Measurements from ENCODE around the gene CRACDL.

GRCh38 chr2:98775146-98775986, 160.7 kb downstream of the CRACDL start:
- TF ChIP-seq POLR2A (IDR thresholded peaks at IDR 0.05) (no peak), EP300 (IDR thresholded peaks at IDR 0.05) (no peak), POLR2AphosphoS5 (IDR thresholded peaks at IDR 0.05) (peak; percentile 38)
- TF ChIP-seq, protein P1, sequence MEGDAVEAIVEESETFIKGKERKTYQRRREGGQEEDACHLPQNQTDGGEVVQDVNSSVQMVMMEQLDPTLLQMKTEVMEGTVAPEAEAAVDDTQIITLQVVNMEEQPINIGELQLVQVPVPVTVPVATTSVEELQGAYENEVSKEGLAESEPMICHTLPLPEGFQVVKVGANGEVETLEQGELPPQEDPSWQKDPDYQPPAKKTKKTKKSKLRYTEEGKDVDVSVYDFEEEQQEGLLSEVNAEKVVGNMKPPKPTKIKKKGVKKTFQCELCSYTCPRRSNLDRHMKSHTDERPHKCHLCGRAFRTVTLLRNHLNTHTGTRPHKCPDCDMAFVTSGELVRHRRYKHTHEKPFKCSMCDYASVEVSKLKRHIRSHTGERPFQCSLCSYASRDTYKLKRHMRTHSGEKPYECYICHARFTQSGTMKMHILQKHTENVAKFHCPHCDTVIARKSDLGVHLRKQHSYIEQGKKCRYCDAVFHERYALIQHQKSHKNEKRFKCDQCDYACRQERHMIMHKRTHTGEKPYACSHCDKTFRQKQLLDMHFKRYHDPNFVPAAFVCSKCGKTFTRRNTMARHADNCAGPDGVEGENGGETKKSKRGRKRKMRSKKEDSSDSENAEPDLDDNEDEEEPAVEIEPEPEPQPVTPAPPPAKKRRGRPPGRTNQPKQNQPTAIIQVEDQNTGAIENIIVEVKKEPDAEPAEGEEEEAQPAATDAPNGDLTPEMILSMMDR (IDR thresholded peaks at IDR 0.05), result no peak

All from gastroesophageal sphincter (tissue), 3 donors.